GM23338 (cell line): Measurements from ENCODE around the gene RFK. TPM values are rescaled to one million over a fixed set of nuclear protein-coding genes. Genes with fewer than 3 reads are reported as not detected.

Experiments used
- polyA plus RNA-seq: library from polyadenylated mRNA; unstranded; fragments of >200 nt; fragmentation: Nextera tagmentation; extraction: Ambion mirVana; gene quantifications from 2 replicates; pipeline ENCODE4 v1.2.1, GENCODE V29; 2016
- total RNA-seq: library from RNA; depleted of rRNA; stranded (reverse); fragments of >200 nt; shearing (Covaris generic); gene quantifications from 2 replicates; pipeline ENCODE4 v1.2.3, GENCODE V29; 2014; rRNA removed
- TF ChIP-seq, protein P1 (sequence below): fragments of 250-450 bp; sonication (Bioruptor Pico); IDR thresholded peaks from 2 replicates; pipeline ENCODE4 v1.5.0; 2020; ENCODE audit warnings: mild to moderate bottlenecking, moderate library complexity

Gene RFK
- total and polyA plus RNA-seq, 2 experiments from 2014 or later: 15.2 to 15.4 TPM

DNA sequence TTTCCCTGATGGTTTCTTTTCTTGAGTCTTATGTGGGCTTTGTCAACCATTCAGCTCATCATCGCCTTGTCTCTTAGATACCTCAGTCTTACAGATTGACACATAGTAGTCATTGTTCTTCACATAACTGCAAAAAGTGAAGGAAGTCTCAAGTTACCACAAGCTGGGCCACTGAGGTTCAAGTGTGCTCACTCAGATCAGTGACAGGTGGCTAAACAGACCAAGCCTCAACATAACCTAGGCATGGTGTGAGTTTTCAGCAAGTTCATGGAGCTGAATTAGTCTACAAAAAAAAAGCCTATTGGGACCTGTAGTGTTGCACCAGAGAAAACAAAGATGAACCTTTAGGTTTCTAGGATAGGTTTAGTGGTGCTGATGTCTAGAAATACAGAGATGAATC, 58.2 kb downstream of the RFK start (continued):
- TF ChIP-seq, protein P1, sequence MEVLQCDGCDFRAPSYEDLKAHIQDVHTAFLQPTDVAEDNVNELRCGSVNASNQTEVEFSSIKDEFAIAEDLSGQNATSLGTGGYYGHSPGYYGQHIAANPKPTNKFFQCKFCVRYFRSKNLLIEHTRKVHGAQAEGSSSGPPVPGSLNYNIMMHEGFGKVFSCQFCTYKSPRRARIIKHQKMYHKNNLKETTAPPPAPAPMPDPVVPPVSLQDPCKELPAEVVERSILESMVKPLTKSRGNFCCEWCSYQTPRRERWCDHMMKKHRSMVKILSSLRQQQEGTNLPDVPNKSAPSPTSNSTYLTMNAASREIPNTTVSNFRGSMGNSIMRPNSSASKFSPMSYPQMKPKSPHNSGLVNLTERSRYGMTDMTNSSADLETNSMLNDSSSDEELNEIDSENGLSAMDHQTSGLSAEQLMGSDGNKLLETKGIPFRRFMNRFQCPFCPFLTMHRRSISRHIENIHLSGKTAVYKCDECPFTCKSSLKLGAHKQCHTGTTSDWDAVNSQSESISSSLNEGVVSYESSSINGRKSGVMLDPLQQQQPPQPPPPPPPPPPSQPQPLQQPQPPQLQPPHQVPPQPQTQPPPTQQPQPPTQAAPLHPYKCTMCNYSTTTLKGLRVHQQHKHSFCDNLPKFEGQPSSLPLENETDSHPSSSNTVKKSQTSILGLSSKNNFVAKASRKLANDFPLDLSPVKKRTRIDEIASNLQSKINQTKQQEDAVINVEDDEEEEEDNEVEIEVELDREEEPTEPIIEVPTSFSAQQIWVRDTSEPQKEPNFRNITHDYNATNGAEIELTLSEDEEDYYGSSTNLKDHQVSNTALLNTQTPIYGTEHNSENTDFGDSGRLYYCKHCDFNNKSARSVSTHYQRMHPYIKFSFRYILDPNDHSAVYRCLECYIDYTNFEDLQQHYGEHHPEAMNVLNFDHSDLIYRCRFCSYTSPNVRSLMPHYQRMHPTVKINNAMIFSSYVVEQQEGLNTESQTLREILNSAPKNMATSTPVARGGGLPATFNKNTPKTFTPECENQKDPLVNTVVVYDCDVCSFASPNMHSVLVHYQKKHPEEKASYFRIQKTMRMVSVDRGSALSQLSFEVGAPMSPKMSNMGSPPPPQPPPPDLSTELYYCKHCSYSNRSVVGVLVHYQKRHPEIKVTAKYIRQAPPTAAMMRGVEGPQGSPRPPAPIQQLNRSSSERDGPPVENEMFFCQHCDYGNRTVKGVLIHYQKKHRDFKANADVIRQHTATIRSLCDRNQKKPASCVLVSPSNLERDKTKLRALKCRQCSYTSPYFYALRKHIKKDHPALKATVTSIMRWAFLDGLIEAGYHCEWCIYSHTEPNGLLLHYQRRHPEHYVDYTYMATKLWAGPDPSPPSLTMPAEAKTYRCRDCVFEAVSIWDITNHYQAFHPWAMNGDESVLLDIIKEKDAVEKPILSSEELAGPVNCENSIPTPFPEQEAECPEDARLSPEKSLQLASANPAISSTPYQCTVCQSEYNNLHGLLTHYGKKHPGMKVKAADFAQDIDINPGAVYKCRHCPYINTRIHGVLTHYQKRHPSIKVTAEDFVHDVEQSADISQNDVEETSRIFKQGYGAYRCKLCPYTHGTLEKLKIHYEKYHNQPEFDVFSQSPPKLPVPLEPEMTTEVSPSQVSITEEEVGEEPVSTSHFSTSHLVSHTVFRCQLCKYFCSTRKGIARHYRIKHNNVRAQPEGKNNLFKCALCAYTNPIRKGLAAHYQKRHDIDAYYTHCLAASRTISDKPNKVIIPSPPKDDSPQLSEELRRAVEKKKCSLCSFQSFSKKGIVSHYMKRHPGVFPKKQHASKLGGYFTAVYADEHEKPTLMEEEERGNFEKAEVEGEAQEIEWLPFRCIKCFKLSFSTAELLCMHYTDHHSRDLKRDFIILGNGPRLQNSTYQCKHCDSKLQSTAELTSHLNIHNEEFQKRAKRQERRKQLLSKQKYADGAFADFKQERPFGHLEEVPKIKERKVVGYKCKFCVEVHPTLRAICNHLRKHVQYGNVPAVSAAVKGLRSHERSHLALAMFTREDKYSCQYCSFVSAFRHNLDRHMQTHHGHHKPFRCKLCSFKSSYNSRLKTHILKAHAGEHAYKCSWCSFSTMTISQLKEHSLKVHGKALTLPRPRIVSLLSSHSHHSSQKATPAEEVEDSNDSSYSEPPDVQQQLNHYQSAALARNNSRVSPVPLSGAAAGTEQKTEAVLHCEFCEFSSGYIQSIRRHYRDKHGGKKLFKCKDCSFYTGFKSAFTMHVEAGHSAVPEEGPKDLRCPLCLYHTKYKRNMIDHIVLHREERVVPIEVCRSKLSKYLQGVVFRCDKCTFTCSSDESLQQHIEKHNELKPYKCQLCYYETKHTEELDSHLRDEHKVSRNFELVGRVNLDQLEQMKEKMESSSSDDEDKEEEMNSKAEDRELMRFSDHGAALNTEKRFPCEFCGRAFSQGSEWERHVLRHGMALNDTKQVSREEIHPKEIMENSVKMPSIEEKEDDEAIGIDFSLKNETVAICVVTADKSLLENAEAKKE (CRISPR knock-in tag): no peak

Other genes with a start within 250 kb of the RFK start
- 5.5 and 11.4 TPM in 2 replicates for gene GCNT1, start 64.8 kb upstream of the RFK start, total RNA-seq
- 3.1 and 4.2 TPM in 2 replicates for gene GCNT1, start 64.8 kb upstream of the RFK start, polyA plus RNA-seq